Measurements from ENCODE around the gene AFP.

- TF ChIP-seq BRD4 (IDR thresholded peaks at IDR 0.05) (no peak), CBX5 (IDR thresholded peaks at IDR 0.05; ENCODE audit: borderline replicate concordance, low read depth) (no peak), CTCF (IDR thresholded peaks at IDR 0.05 in 2 of 3, conservative IDR thresholded peaks at IDR 0.05 in 1 of 3; ENCODE audit: insufficient read depth in 2 of 3, low read depth in 1 of 3, low read length in 3 of 3) (peak in 2 of 3 experiments; percentile 39 to 44; a peak in 3 of 6 replicates), LARP7 (IDR thresholded peaks at IDR 0.05) (no peak)
Observed at GRCh38 chr4:73434311-73434710, 1.7 kb upstream of the AFP start.
